Right lobe of liver (tissue), 6 donors: ENCODE measurements around the gene ACOT11. TPM values are rescaled to one million over a fixed set of nuclear protein-coding genes. Genes with fewer than 3 reads are reported as not detected.
A peak's percentile ranks its signal among the peaks of the same experiment; 100 is the strongest.

Source experiments
- ATAC-seq, 4 donors: fragments of 200-7000 bp; cut with Tn5 transposase; one replicate each; pipeline ENCODE4 v1.9.1; 2020; ENCODE audit warnings: mild to moderate bottlenecking in 4 of 4, moderate library complexity in 4 of 4
- DNase-seq, 3 donors: peaks; one replicate each; pipeline ENCODE4 v3.0.0-alpha.2; 2020
- H3K27ac ChIP-seq, 3 donors: fragments of 200-600 bp; one replicate each; pipeline ENCODE4 v1.8.0; 2022
- H3K27me3 ChIP-seq, 2 donors: fragments of 200-600 bp; one replicate each; pipeline ENCODE4 v1.8.0; 2022
- H3K36me3 ChIP-seq, 4 donors: fragments of 200-600 bp; sonication (generic) in 1 of 4; one replicate each; pipeline versions ENCODE4 v1.5.1 to v1.8.0; 2017 to 2022; ENCODE audit warnings: control low read depth in 1 of 4
- H3K4me1 ChIP-seq, 4 donors: fragments of 200-600 bp; sonication (generic) in 1 of 4; one replicate each; pipeline versions ENCODE4 v1.5.1 to v1.8.0; 2017 to 2022; ENCODE audit warnings: control low read depth in 1 of 4
- H3K4me3 ChIP-seq, 3 donors: fragments of 200-600 bp; one replicate each; pipeline ENCODE4 v1.8.0; 2022
- H3K9me3 ChIP-seq, 4 donors: fragments of 200-600 bp; sonication (generic) in 1 of 4; one replicate each; pipeline versions ENCODE4 v1.5.1 to v1.8.0; 2017 to 2022; ENCODE audit warnings: control low read depth in 1 of 4
- CTCF ChIP-seq, 4 donors: fragments of 200-600 bp in 3 of 4; fragments of 450-650 bp in 1 of 4; IDR thresholded peaks; one replicate each; pipeline versions ENCODE4 v1.5.1 to v1.8.0; 2016 to 2022; ENCODE audit warnings: antibody characterized with exemption in 4 of 4, mild to moderate bottlenecking in 2 of 4
- POLR2A ChIP-seq: fragments of 450-650 bp; IDR thresholded peaks from one replicate; pipeline ENCODE4 v1.6.1; 2017; ENCODE audit warnings: antibody characterized with exemption, mild to moderate bottlenecking
- WGBS: methylation state at CpG from one replicate; pipeline ENCODE4 v1.1.6; 2018; ENCODE audit warnings: low coverage, low lambda C conversion rate; ENCODE audit not compliant: insufficient coverage; ENCODE audit errors: missing lambda C conversion rate; 5-methylcytosine and 5-hydroxymethylcytosine counted together
- intact Hi-C, 2 donors: fragments of 100-400 bp; cut with DNase I; formaldehyde crosslinking; loops; one replicate each; pipeline versions ENCODE4 v1.11.2 to v1.14.1; 2022
- small RNA-seq, 2 experiments: library from RNA; depleted of rRNA; stranded (forward); fragments of <200 nt; gene quantifications; one replicate each; pipeline ENCODE3, GENCODE V24; 2016
- total RNA-seq, 6 experiments: library from RNA; depleted of rRNA in 2 of 6; stranded (reverse); fragments of >200 nt in 2 of 6; fragmentation: NEBNext Ultra II Directional in 3 of 6; extraction: Animal tissue kit (Norgen Biotek cat#: 25700) in 3 of 6; gene quantifications; one replicate each; pipeline versions ENCODE4 v1.1.0 to v1.2.4, GENCODE V29; 2016 to 2023
- donor health status: DM: no; HTN: yes; CAD: no.
- donor health status: DM: no; HTN: no; CAD: no.
- donor health status: DM: no; HTN: no; CAD: no.
- donor health status: DM: no; HTN: yes; CAD: no.
- donor health status: DM: no; HTN: yes; CAD: no.

Gene ACOT11
- total RNA-seq, 6 experiments from 2014 or later, result 0.50 to 1.3 (median 0.84) TPM

DNA sequence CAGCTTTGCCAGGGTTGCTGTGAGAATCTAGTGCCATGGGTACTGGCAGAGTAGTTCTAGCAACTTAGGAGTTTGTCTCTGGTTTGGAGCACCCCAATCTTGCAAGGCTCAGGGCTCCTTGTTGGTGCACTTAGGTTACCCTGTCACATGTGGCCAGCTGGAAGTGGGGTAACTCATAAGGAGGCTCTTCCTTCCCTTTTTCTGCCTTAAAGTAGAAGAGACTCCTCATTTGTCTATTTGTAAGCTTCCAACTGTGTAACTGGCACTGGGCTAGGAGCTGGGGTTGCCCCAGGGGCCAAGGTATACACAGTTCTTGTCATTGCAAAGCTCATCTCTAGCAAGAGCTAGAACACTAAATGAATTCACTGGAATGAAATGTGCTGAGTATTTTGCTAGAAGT, 104.1 kb downstream of the ACOT11 start:
- DNase-seq, result no peak
- no peak overlapping the region for H3K4me3 ChIP-seq
- H3K27ac ChIP-seq, result peak overlapping the region in 1 of 3 donors; percentile 62
- peaks cover 0 to 50% (median 22%) of the 10 kb centered on the region in 4 donors for H3K4me1 ChIP-seq
- no peaks in the 10 kb centered on the region for H3K9me3 ChIP-seq
- H3K27me3 ChIP-seq, result no peaks in the 10 kb centered on the region
- ATAC-seq, result peak; percentile 5 to 43 (median 13)
- TF ChIP-seq POLR2A, result no peak
- TF ChIP-seq CTCF (IDR thresholded peaks at IDR 0.05), result no peak
- no peaks in the 10 kb centered on the region for H3K36me3 ChIP-seq
- intact Hi-C loops, result no loop called here

DNA sequence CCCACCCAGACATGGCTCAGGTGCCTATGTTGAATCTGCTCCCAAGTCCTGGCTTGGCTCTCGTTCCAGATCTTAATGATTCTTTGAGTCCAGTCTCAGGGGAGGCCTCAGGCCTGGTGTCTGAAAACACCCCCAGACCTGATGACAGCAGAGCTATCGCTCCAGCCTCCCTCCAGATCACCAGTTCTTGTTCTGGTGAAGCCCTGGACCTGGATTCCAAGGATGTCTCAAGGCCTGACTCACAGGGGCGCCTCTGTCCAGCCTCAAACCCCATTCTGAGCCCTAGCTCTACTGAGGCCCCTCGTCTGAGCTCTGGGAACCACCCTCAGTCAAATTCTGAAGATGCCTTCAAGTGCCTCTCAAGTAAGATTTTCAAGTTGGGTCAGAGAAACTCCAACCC, 105.0 kb downstream of the ACOT11 start:
- DNase-seq (no peak), ATAC-seq (no peak)
- no peaks in the 10 kb centered on the region for H3K9me3 ChIP-seq
- WGBS, result no CpG with 5 or more reads among the region's 4 CpGs
- no peaks in the 10 kb centered on the region for H3K27me3 ChIP-seq
- no peak overlapping the region for H3K4me3 ChIP-seq
- intact Hi-C loops, result no loop called here
- H3K4me1 ChIP-seq, result peaks cover 0 to 49% (median 22%) of the 10 kb centered on the region in 4 donors
- no peaks in the 10 kb centered on the region for H3K36me3 ChIP-seq
- H3K27ac ChIP-seq, result no peak overlapping the region
- no peak for TF ChIP-seq CTCF (IDR thresholded peaks at IDR 0.05)
- TF ChIP-seq POLR2A, result no peak

- Histone ChIP-seq H3K4me3 (no peak overlapping the region), H3K27me3 (no peaks in the 10 kb centered on the region), H3K9me3 (no peaks in the 10 kb centered on the region), H3K27ac (peak overlapping the region in 1 of 3 donors; percentile 1), H3K4me1 (peaks cover 0 to 8% (median 2%) of the 10 kb centered on the region in 4 donors), H3K36me3 (no peaks in the 10 kb centered on the region)
- ATAC-seq, result peak; percentile 47 to 82 (median 67)
- 53% methylated on average over 2 of the region's 2 CpGs for WGBS
- TF ChIP-seq POLR2A, result no peak
- TF ChIP-seq CTCF (IDR thresholded peaks at IDR 0.05), result no peak
- intact Hi-C loops, result no loop called here
- no peak for DNase-seq
Measured at GRCh38 chr1:54658164-54658913, 110.3 kb downstream of the ACOT11 start.

Small RNA genes lying within 50 kb of the gene (small RNA-seq; reads per million reads assigned to genes)
- gene AC099796.2, result 0 reads per million in 2 experiments

Other genes starting within 250 kb of the ACOT11 start
- 10 to 100 TPM; 19.4 to 34.1 (median 24.4) TPM for gene SSBP3, start 141.8 kb upstream of the ACOT11 start, total RNA-seq
- 10 to 100 TPM in 2 of 6 experiments, 1 to 10 TPM in 2, under 1 TPM in 2; 0.12 to 72.9 (median 5.2) TPM for gene FAM151A, start 75.3 kb downstream of the ACOT11 start, total RNA-seq
- 1 to 10 TPM in 3 of 6 experiments, under 1 TPM in 3; 0.37 to 3.1 (median 1.2) TPM for gene MROH7, start 93.6 kb downstream of the ACOT11 start, total RNA-seq
- gene TTC4, start 167.6 kb downstream of the ACOT11 start, total RNA-seq, result 10 to 100 TPM in 3 of 6 experiments, 1 to 10 TPM in 3; 8.1 to 19.2 (median 10.0) TPM
- 1 to 10 TPM; 3.2 to 5.4 (median 4.0) TPM for gene PARS2, start 216.3 kb downstream of the ACOT11 start, total RNA-seq